HepG2 (cell line): ENCODE data around the gene ADARB1. TPM values are rescaled to one million over a fixed set of nuclear protein-coding genes. Genes with fewer than 3 reads are reported as not detected.
A peak's percentile ranks its signal among the peaks of the same experiment; 100 is the strongest.

Source experiments
- ATAC-seq: fragments of 200-7000 bp; cut with Tn5 transposase; 3 replicates; pipeline ENCODE4 v1.9.1; 2020; ENCODE audit warnings: mild to moderate bottlenecking, moderate library complexity
- BruUV-seq: library from RNA; stranded (reverse); fragments of 400-500 nt; replicated peaks from 2 replicates; lab custom pipeline; 2021; lab: Mats Ljungman, UMichigan
- CTCF ChIA-PET: fragments of 300-600 bp; formaldehyde crosslinking; extraction: SDS; loops from one replicate; lab custom pipeline; 2021; ENCODE audit warnings: low total read pairs, inconsistent platforms, low intra/inter-chr PET ratio; lab: Yijun Ruan, JAX
- POLR2A ChIA-PET: fragments of 350-600 bp; sonication (Branson Sonifier 250); formaldehyde crosslinking; loops from one replicate; lab custom pipeline; 2020; ENCODE audit warnings: antibody characterized with exemption, inconsistent platforms; lab: Yijun Ruan, JAX
- DNase-seq: peaks from one replicate; pipeline ENCODE4 v3.0.0-alpha.2; 2015; ENCODE audit warnings: low spot score
- FAIRE-seq: peaks from 3 replicates; lab custom pipeline; 2011; peaks lifted over from hg19 to GRCh38; lab: Jason Lieb, UNC
- H2AFZ ChIP-seq: one replicate; pipeline ENCODE4 v1.6.1; 2011; ENCODE audit warnings: low read length, inconsistent platforms
- H3K27ac ChIP-seq: fragments of 300-600 bp; 3 replicates; pipeline ENCODE4 v1.8.0; 2011; ENCODE audit warnings: mixed run types, mild to moderate bottlenecking, mixed read lengths, low read length, inconsistent platforms; ENCODE audit not compliant: insufficient read depth; ENCODE audit errors: extremely low read length
- H3K27me3 ChIP-seq, 2 experiments: fragments of 200-600 bp in 1 of 2; 2 replicates in 1 of 2; 3 replicates in 1 of 2; pipeline versions ENCODE4 v1.6.0 to v1.8.0; 2011; ENCODE audit warnings: low read length in 2 of 2, mild to moderate bottlenecking in 2 of 2, moderate library complexity in 2 of 2, inconsistent platforms in 1 of 2; ENCODE audit not compliant: insufficient read depth in 2 of 2, control insufficient read depth in 1 of 2
- H3K36me3 ChIP-seq, 2 experiments: fragments of 200-600 bp in 1 of 2; replicated peaks in 1 of 2; 2 replicates in 1 of 2; 3 replicates in 1 of 2; pipeline versions ENCODE4 v1.5.1 to v1.8.0; 2011; ENCODE audit warnings: low read length in 2 of 2, inconsistent platforms in 1 of 2; ENCODE audit not compliant: insufficient read depth in 2 of 2, control insufficient read depth in 1 of 2
- H3K4me1 ChIP-seq: 2 replicates; pipeline ENCODE4 v1.5.1; 2012; ENCODE audit warnings: low read length, inconsistent platforms; ENCODE audit not compliant: insufficient read depth
- H3K4me2 ChIP-seq: 2 replicates; pipeline ENCODE4 v1.6.0; 2011; ENCODE audit warnings: low read depth, low read length, inconsistent platforms
- H3K4me3 ChIP-seq, 3 experiments: fragments of 200-600 bp in 1 of 3; sonication (generic), shearing (Covaris generic) in 1 of 3; replicated peaks in 1 of 3; 2 replicates each; pipeline ENCODE4 v1.5.1; 2011 to 2016; ENCODE audit warnings: low read length in 3 of 3, inconsistent platforms in 2 of 3, low read depth in 2 of 3, mild to moderate bottlenecking in 2 of 3, control low read depth in 1 of 3, mixed read lengths in 1 of 3; ENCODE audit not compliant: insufficient read depth in 1 of 3
- H3K79me2 ChIP-seq: one replicate; pipeline ENCODE4 v1.6.1; 2011; ENCODE audit warnings: low read length, inconsistent platforms; ENCODE audit not compliant: insufficient read depth
- H3K9ac ChIP-seq: 2 replicates; pipeline ENCODE4 v1.6.0; 2011; ENCODE audit warnings: mild to moderate bottlenecking, low read depth, low read length, inconsistent platforms; ENCODE audit not compliant: insufficient read depth
- H3K9me3 ChIP-seq: 2 replicates; pipeline ENCODE4 v1.5.1; 2012; ENCODE audit warnings: mild to moderate bottlenecking, low read length
- H4K20me1 ChIP-seq: 2 replicates; pipeline ENCODE4 v1.6.0; 2011; ENCODE audit warnings: inconsistent platforms, mild to moderate bottlenecking, low read length, moderate library complexity; ENCODE audit not compliant: insufficient read depth
- BRCA1 ChIP-seq: sonication (generic); formaldehyde crosslinking; IDR thresholded peaks from 2 replicates; pipeline ENCODE4 v1.4.0; 2020; ENCODE audit warnings: missing genetic modification reagents
- CEBPG ChIP-seq: IDR thresholded peaks from 2 replicates; pipeline ENCODE4 v1.6.1; 2016
- CTCF ChIP-seq: sonication (generic); formaldehyde crosslinking; IDR thresholded peaks from 2 replicates; pipeline ENCODE4 v1.5.0; 2020; ENCODE audit warnings: mild to moderate bottlenecking, missing genetic modification reagents, moderate library complexity
- FOSL1 ChIP-seq: sonication (generic); formaldehyde crosslinking; IDR thresholded peaks from 2 replicates; pipeline ENCODE4 v1.9.0; 2021; ENCODE audit warnings: missing genetic modification reagents, borderline replicate concordance
- KLF11 ChIP-seq: IDR thresholded peaks from 2 replicates; pipeline ENCODE4 v1.6.1; 2016; ENCODE audit warnings: missing compliant biosample characterization
- U2AF1 ChIP-seq: fragments of 200-400 bp; formaldehyde crosslinking; optimal IDR thresholded peaks from 2 replicates; pipeline ENCODE3; 2017; ENCODE audit warnings: mild to moderate bottlenecking, low read depth, low read length
- YEATS2 ChIP-seq: sonication (generic); formaldehyde crosslinking; IDR thresholded peaks from 2 replicates; pipeline ENCODE4 v1.4.0; 2020; ENCODE audit warnings: missing genetic modification reagents, borderline replicate concordance
- ZBED4 ChIP-seq: sonication (generic); formaldehyde crosslinking; IDR thresholded peaks from 2 replicates; pipeline ENCODE4 v1.4.0; 2020; ENCODE audit warnings: missing genetic modification reagents, borderline replicate concordance
- ZNF317 ChIP-seq: sonication (generic); formaldehyde crosslinking; IDR thresholded peaks from 2 replicates; pipeline ENCODE4 v1.5.0; 2020; ENCODE audit warnings: mild to moderate bottlenecking, missing genetic modification reagents
- WGBS: methylation state at CpG from one replicate; pipeline ENCODE4 v1.1.6; 2017; ENCODE audit warnings: low lambda C conversion rate; 5-methylcytosine and 5-hydroxymethylcytosine counted together
- in situ Hi-C: cut with HindIII; loops from 2 replicates; pipeline ENCODE4 v1.10.0; 2017; ENCODE audit warnings: low pct_unique_long_range_greater_than_20kb; ENCODE audit not compliant: extremely low pct_ligation_motif_present
- intact Hi-C: fragments of 100-400 bp; cut with micrococcal nuclease; formaldehyde crosslinking; loops from one replicate; pipeline ENCODE4 v1.10.0; 2022; ENCODE audit not compliant: unreplicated experiment
- polyA plus RNA-seq, 8 experiments: library from polyadenylated mRNA; depleted of rRNA in 3 of 8; stranded (reverse) in 7 of 8; unstranded in 1 of 8; fragments of >200 nt; fragmentation: Illumina TruSeq in 4 of 8; extraction: Trizol in 4 of 8; gene quantifications; 2 replicates each; pipeline versions ENCODE4 v1.2.1 to v1.2.3, GENCODE V29; 2011 to 2016; ENCODE audit warnings: low read depth in 4 of 8, missing spikeins in 1 of 8, mixed read lengths in 1 of 8; ENCODE audit not compliant: insufficient read depth in 1 of 8
- total RNA-seq, 5 experiments: library from RNA; depleted of rRNA; stranded (reverse); fragments of >200 nt; fragmentation: Illumina TruSeq; extraction: Trizol; gene quantifications; 2 replicates each; pipeline ENCODE4 v1.2.3, GENCODE V29; 2016; ENCODE audit warnings: low read depth in 1 of 5
- TF ChIP-seq, protein P1 (sequence below): IDR thresholded peaks from 2 replicates; pipeline ENCODE4 v1.6.1; 2012; ENCODE audit warnings: inconsistent platforms
- TF ChIP-seq, protein P2 (sequence below): sonication (generic); formaldehyde crosslinking; IDR thresholded peaks from 2 replicates; pipeline ENCODE4 v1.4.0; 2020; ENCODE audit warnings: missing genetic modification reagents, low read depth, mild to moderate bottlenecking, borderline replicate concordance
- TF ChIP-seq, protein P3 (sequence below): sonication (generic); formaldehyde crosslinking; IDR thresholded peaks from 2 replicates; pipeline ENCODE4 v1.4.0; 2020; ENCODE audit warnings: missing genetic modification reagents, mild to moderate bottlenecking, borderline replicate concordance

ADARB1 gene
- total and polyA plus RNA-seq, 2 of the 13 experiments (the other 11 are each of a cell fraction or from before 2014, with no cell fraction given) = 6.6 to 10.0 TPM

GRCh38 chr21:45258466-45258865, 184.1 kb downstream of the ADARB1 start (continued):
- TF ChIP-seq, protein P1, sequence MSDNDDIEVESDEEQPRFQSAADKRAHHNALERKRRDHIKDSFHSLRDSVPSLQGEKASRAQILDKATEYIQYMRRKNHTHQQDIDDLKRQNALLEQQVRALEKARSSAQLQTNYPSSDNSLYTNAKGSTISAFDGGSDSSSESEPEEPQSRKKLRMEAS = 0 out of 2 replicates have a peak, but pooled peaks have one; percentile 15
- peak; percentile 11; the same call in 1 of the 2 replicates for TF ChIP-seq CTCF (CRISPR knock-in tag)

DNA sequence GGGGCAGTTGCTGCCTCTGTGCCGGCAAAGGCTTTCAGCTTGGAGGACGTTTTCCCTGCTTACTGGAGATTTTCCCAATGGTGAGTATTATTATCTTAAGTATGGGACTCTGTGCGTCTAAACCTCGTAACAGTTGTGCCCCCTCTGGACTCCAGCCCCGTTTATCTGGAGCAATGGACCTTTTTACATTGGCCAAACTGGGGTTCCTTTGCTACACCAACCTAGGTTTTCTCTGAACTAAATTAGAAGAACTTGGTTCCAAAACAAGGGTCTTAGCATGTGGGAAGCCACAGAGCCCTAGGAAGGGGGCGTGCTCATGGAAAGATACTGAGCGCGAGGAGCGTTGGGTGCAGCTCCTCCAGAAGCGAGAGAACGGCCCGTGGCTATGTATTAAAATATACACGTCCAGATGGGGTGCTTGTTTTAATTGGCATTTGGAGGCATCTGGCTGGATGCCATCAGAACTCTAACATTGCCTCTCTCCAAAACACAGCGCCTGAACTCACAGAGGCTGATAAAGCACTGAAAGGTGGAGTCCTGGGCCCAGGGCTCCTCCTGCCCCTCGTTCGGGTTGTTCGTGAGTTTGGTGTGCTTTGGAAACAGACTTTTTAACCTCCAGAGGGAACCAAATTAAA, 184.9 kb downstream of the ADARB1 start:
- 0 out of 2 replicates have a peak, but pooled peaks cover 3% of the 10 kb centered on the region for H4K20me1 ChIP-seq
- no peak overlapping the region for H2AFZ ChIP-seq
- ATAC-seq (no peak), FAIRE-seq (no peak), DNase-seq (no peak)
- POLR2A ChIA-PET = no interaction called here
- H3K79me2 ChIP-seq = no peaks in the 10 kb centered on the region
- no peak overlapping the region for H3K9ac ChIP-seq
- no peak overlapping the region for H3K4me2 ChIP-seq
- in situ Hi-C loops = no loop called here
- H3K27me3 ChIP-seq = peaks cover 14 to 54% of the 10 kb centered on the region in 2 experiments
- no TSS peak for BruUV-seq
- peaks cover 4 to 12% of the 10 kb centered on the region in 2 experiments; a peak in 2 of 5 replicates for H3K36me3 ChIP-seq
- H3K4me3 ChIP-seq = no peak overlapping the region
- H3K27ac ChIP-seq = no peak overlapping the region
- peaks cover 50% of the 10 kb centered on the region for H3K4me1 ChIP-seq
- WGBS = 74% methylated on average over 17 of the region's 17 CpGs
- intact Hi-C loops = no loop called here
- no peak for TF ChIP-seq U2AF1
- no peak for TF ChIP-seq ZBED4 (CRISPR knock-in tag)
- no peak for TF ChIP-seq FOSL1 (CRISPR knock-in tag)
- TF ChIP-seq CEBPG (CRISPR knock-in tag) = no peak
- no peak for TF ChIP-seq BRCA1 (CRISPR knock-in tag)
- no peak for TF ChIP-seq ZNF317 (CRISPR knock-in tag)
- TF ChIP-seq, protein P2, sequence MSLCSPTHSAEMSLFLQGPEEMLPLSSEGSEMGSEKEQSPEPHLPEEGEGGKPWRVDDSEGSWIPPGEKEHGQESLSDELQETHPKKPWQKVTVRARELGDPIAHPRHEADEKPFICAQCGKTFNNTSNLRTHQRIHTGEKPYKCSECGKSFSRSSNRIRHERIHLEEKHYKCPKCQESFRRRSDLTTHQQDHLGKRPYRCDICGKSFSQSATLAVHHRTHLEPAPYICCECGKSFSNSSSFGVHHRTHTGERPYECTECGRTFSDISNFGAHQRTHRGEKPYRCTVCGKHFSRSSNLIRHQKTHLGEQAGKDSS (CRISPR knock-in tag) = no peak
- TF ChIP-seq YEATS2 = no peak
- TF ChIP-seq, protein P3, sequence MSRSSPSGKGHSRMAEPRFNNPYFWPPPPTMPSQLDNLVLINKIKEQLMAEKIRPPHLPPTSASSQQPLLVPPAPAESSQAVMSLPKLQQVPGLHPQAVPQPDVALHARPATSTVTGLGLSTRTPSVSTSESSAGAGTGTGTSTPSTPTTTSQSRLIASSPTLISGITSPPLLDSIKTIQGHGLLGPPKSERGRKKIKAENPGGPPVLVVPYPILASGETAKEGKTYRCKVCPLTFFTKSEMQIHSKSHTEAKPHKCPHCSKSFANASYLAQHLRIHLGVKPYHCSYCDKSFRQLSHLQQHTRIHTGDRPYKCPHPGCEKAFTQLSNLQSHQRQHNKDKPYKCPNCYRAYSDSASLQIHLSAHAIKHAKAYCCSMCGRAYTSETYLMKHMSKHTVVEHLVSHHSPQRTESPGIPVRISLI = no peak
- TF ChIP-seq KLF11 (CRISPR knock-in tag) = no peak
- CTCF ChIA-PET = no interaction called here
- H3K9me3 ChIP-seq = no peaks in the 10 kb centered on the region
